HCT116 (cell line): Measurements from ENCODE around the gene CRHR1.

Experiments
- CBX3 ChIP-seq: IDR thresholded peaks from 2 replicates; pipeline ENCODE4 v1.6.1; 2012; ENCODE audit warnings: low read depth
- CTCF ChIP-seq, 3 experiments: fragments of 200-600 bp in 1 of 3; sonication (generic) in 1 of 3; IDR thresholded peaks in 2 of 3; conservative IDR thresholded peaks in 1 of 3; 2 replicates each; pipeline ENCODE4 v1.5.1; 2012 to 2017; ENCODE audit warnings: low read depth in 2 of 3, low read length in 2 of 3, antibody characterized with exemption in 1 of 3, borderline replicate concordance in 1 of 3, control low read depth in 1 of 3, mild to moderate bottlenecking in 1 of 3, mixed read lengths in 1 of 3, mixed run types in 1 of 3, moderate library complexity in 1 of 3; ENCODE audit not compliant: insufficient read depth in 1 of 3
- EZH2phosphoT487 ChIP-seq: fragments of 200-600 bp; IDR thresholded peaks from 2 replicates; pipeline ENCODE4 v1.6.1; 2018; ENCODE audit warnings: antibody characterized with exemption, borderline replicate concordance
- POLR2A ChIP-seq: IDR thresholded peaks from 2 replicates; pipeline ENCODE4 v1.7.0; 2011; ENCODE audit warnings: borderline replicate concordance; ENCODE audit not compliant: insufficient read depth, insufficient read length; ENCODE audit errors: extremely low read depth
- RAD21 ChIP-seq: IDR thresholded peaks from 2 replicates; pipeline ENCODE4 v1.6.1; 2012; ENCODE audit warnings: low read depth, mild to moderate bottlenecking

- TF ChIP-seq CBX3 (no peak), EZH2phosphoT487 (no peak), CTCF (IDR thresholded peaks at IDR 0.05 in 2 of 3, conservative IDR thresholded peaks at IDR 0.05 in 1 of 3; ENCODE audit: borderline replicate concordance in 1 of 3, insufficient read depth in 1 of 3, low read depth in 2 of 3, low read length in 2 of 3) (no peak), RAD21 (no peak), POLR2A (no peak)
Observed at GRCh38 chr17:45836047-45837044, 52.2 kb downstream of the CRHR1 start.
